Tibial artery (tissue), 4 donors: ENCODE results near the gene AP1M1.
A peak's percentile ranks its signal among the peaks of the same experiment; 100 is the strongest.
"Not testable (repeated sequence)": the region's sequence is repeated elsewhere in the genome, so short reads cannot be mapped to it uniquely, and the experiment has no call there.

Experiments
- DNase-seq, 2 donors: peaks; one replicate each; pipeline ENCODE4 v3.0.0-alpha.2; 2019
- H3K27ac ChIP-seq, 2 donors: fragments of 200-600 bp; sonication (generic) in 1 of 2; 1 replicate in 1 of 2; 2 replicates in 1 of 2; pipeline ENCODE4 v1.5.1; 2018 to 2019; ENCODE audit warnings: mild to moderate bottlenecking in 1 of 2
- H3K27me3 ChIP-seq, 2 donors: fragments of 200-600 bp; sonication (generic) in 1 of 2; one replicate each; pipeline versions ENCODE4 v1.5.1 to v1.6.0; 2016 to 2019
- H3K36me3 ChIP-seq, 3 donors: fragments of 200-600 bp; sonication (generic) in 2 of 3; one replicate each; pipeline ENCODE4 v1.5.1; 2016 to 2019; ENCODE audit warnings: mild to moderate bottlenecking in 2 of 3
- H3K4me1 ChIP-seq, 4 donors: fragments of 200-600 bp; sonication (generic) in 2 of 4; 1 replicate in 3 of 4; 2 replicates in 1 of 4; pipeline ENCODE4 v1.5.1; 2016 to 2019
- H3K4me3 ChIP-seq, 2 donors: fragments of 200-600 bp; sonication (generic) in 1 of 2; 1 replicate in 1 of 2; 2 replicates in 1 of 2; pipeline ENCODE4 v1.5.1; 2018 to 2019; ENCODE audit warnings: mild to moderate bottlenecking in 2 of 2
- H3K9me3 ChIP-seq, 3 donors: fragments of 200-600 bp; sonication (generic) in 1 of 3; one replicate each; pipeline ENCODE4 v1.5.1; 2016 to 2019
- intact Hi-C: fragments of 100-400 bp; cut with DNase I; formaldehyde crosslinking; loops from one replicate; pipeline ENCODE4 v1.15.0; 2023; ENCODE audit warnings: low total_unique reads
- TF ChIP-seq, protein P1 (sequence below), 2 experiments: fragments of 200-600 bp in 1 of 2; fragments of 450-650 bp in 1 of 2; IDR thresholded peaks; one replicate each; pipeline ENCODE4 v1.5.1; 2017 to 2019; ENCODE audit warnings: antibody characterized with exemption in 2 of 2, mild to moderate bottlenecking in 1 of 2, moderate library complexity in 1 of 2

Gene AP1M1

GRCh38 chr19:16274447-16274846, 76.7 kb downstream of the AP1M1 start:
- intact Hi-C loops = no loop called here
- no peaks in the 10 kb centered on the region for H3K9me3 ChIP-seq
- H3K4me3 ChIP-seq = no peak overlapping the region
- peaks cover 0 to 45% (median 15%) of the 10 kb centered on the region in 4 donors for H3K4me1 ChIP-seq
- DNase-seq = no peak
- no peaks in the 10 kb centered on the region for H3K27me3 ChIP-seq
- no peaks in the 10 kb centered on the region for H3K36me3 ChIP-seq
- TF ChIP-seq, protein P1, sequence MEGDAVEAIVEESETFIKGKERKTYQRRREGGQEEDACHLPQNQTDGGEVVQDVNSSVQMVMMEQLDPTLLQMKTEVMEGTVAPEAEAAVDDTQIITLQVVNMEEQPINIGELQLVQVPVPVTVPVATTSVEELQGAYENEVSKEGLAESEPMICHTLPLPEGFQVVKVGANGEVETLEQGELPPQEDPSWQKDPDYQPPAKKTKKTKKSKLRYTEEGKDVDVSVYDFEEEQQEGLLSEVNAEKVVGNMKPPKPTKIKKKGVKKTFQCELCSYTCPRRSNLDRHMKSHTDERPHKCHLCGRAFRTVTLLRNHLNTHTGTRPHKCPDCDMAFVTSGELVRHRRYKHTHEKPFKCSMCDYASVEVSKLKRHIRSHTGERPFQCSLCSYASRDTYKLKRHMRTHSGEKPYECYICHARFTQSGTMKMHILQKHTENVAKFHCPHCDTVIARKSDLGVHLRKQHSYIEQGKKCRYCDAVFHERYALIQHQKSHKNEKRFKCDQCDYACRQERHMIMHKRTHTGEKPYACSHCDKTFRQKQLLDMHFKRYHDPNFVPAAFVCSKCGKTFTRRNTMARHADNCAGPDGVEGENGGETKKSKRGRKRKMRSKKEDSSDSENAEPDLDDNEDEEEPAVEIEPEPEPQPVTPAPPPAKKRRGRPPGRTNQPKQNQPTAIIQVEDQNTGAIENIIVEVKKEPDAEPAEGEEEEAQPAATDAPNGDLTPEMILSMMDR (IDR thresholded peaks at IDR 0.05) = no peak
- H3K27ac ChIP-seq = peak overlapping the region; percentile 58 to 78

DNA sequence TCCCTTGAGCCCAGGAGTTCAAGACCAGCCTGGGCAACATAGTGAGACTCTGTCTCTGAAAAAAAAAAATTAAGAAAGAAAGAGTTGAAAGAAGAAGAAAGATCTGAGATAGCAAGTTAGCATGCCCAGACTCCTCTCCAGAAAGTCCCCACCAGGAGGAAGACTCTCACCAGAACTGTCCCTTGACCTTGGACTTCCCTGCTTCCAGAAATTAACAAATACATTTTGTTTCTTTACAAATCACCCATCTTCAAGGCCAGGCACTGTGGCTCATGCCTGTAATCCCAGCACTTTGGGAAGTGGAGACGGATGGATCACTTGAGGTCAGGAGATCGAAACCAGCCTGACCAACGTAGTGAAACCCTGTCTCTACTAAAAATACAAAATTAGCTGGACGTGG, 82.6 kb downstream of the AP1M1 start:
- intact Hi-C loops = no loop called here
- DNase-seq = no peak
- H3K27ac ChIP-seq = no peak overlapping the region

DNA sequence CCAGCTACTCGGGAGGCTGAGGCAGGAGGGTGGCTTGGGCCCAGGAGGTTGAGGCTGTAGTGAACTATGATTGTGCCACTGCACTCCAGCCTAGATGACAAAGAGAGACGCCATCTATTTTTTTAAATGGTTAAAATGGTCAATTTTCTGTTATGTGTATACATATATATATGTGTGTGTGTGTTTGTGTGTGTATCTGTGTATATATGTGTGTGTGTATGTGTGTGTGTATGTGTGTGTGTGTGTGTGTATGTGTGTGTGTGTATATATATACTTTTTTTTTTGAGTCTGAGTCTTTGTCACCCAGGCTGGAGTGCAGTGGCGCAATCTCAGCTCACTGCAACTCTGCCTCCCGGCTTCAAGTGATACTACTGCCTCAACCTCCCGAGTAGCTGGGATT, 84.0 kb downstream of the AP1M1 start:
- intact Hi-C loops = no loop called here
- H3K27ac ChIP-seq = peak overlapping the region in 1 of 2 donors; percentile 25
- H3K27me3 ChIP-seq = no peaks in the 10 kb centered on the region
- TF ChIP-seq, protein P1 (IDR thresholded peaks at IDR 0.05) = no peak
- no peaks in the 10 kb centered on the region for H3K36me3 ChIP-seq
- no peaks in the 10 kb centered on the region for H3K9me3 ChIP-seq
- no peak for DNase-seq
- no peak overlapping the region for H3K4me3 ChIP-seq
- peaks cover 7 to 58% (median 45%) of the 10 kb centered on the region in 4 donors for H3K4me1 ChIP-seq

More for the DNA sequence above, 82.6 kb downstream of the AP1M1 start:
- no peaks in the 10 kb centered on the region for H3K27me3 ChIP-seq
- no peaks in the 10 kb centered on the region for H3K9me3 ChIP-seq
- peaks cover 7 to 43% (median 30%) of the 10 kb centered on the region in 4 donors for H3K4me1 ChIP-seq
- TF ChIP-seq, protein P1 (IDR thresholded peaks at IDR 0.05) = no peak
- no peak overlapping the region for H3K4me3 ChIP-seq
- no peaks in the 10 kb centered on the region for H3K36me3 ChIP-seq

DNA sequence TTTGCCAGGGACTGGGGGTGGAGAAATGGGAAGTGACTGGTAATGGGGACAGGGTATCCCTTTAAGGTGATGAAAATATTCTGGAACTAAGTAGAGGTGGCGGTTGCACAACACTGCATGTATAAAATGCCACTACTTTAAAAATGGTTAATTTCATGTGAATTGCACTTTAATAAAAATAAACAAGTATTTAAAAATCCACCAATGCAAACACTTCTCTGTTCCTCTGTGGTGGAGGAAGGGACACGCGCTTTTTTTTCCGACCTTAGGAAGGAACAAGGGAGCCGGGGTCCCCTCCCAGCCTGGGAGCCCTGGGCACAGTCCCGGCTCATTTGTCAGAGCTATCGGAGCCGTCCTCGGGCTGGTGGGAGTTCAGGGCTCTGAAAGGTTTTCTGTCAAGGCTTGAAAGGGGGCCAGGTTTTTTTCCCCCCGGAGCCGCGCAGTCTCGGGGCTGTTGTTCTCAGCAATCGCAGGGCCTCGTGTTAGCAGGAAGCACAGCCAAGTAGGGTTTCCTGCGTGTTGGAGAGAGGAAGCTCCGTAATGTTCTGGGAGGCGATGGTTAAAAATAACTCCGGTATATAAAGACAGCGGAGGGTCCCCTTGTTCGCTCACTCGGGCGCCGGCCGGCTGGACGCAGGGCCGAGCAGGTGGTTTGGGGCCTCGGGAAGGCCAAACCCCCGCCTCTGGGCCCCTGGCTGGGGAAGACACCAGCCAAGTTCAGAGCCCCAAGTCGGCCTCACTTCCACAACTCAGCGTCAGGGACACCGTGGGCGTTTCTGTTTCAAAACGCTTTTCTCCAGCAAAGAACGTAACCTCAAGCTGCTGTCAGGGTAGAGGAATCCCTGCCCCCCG, 85.7 kb downstream of the AP1M1 start:
- intact Hi-C loops = loop anchor here (2.0 kb wide), 1 partner anchor 41 kb away; the partner anchor contains the start of gene KLF2
- peak; percentile 93 to 94 for DNase-seq
- no peaks in the 10 kb centered on the region for H3K27me3 ChIP-seq
- TF ChIP-seq, protein P1 (IDR thresholded peaks at IDR 0.05) = no peak
- peak overlapping the region; percentile 83 to 90 for H3K27ac ChIP-seq
- no peaks in the 10 kb centered on the region for H3K36me3 ChIP-seq
- H3K4me3 ChIP-seq = peak overlapping the region; percentile 29 to 46
- H3K9me3 ChIP-seq = no peaks in the 10 kb centered on the region
- peaks cover 7 to 74% (median 45%) of the 10 kb centered on the region in 4 donors for H3K4me1 ChIP-seq

GRCh38 chr19:16284505-16284904, 86.8 kb downstream of the AP1M1 start:
- TF ChIP-seq, protein P1 (IDR thresholded peaks at IDR 0.05) = no peak
- no peak overlapping the region for H3K4me3 ChIP-seq
- peaks cover 7 to 67% (median 39%) of the 10 kb centered on the region in 4 donors for H3K4me1 ChIP-seq
- intact Hi-C loops = loop anchor here (2.0 kb wide), 1 partner anchor 40 kb away; the partner anchor contains the start of gene KLF2
- no peaks in the 10 kb centered on the region for H3K9me3 ChIP-seq
- DNase-seq = no peak
- H3K27me3 ChIP-seq = no peaks in the 10 kb centered on the region
- H3K36me3 ChIP-seq = no peaks in the 10 kb centered on the region
- peak overlapping the region; percentile 83 to 90 for H3K27ac ChIP-seq

GRCh38 chr19:16285079-16285478, 87.4 kb downstream of the AP1M1 start:
- peaks cover 7 to 63% (median 34%) of the 10 kb centered on the region in 4 donors for H3K4me1 ChIP-seq
- not testable (repeated sequence) for H3K9me3 ChIP-seq, H3K36me3 ChIP-seq, DNase-seq, H3K27me3 ChIP-seq, H3K4me3 ChIP-seq
- H3K27ac ChIP-seq = peak overlapping the region; percentile 83 to 90
- intact Hi-C loops = loop anchor here (2.0 kb wide), 1 partner anchor 40 kb away; the partner anchor contains the start of gene KLF2
